Uterus (tissue), 4 donors: ENCODE data around the gene CTXN1. TPM values are rescaled to one million over a fixed set of nuclear protein-coding genes. Genes with fewer than 3 reads are reported as not detected.
A peak's percentile ranks its signal among the peaks of the same experiment; 100 is the strongest.

Source experiments
- DNase-seq, 2 donors: peaks; one replicate each; pipeline ENCODE4 v3.0.0-alpha.2; 2019 to 2020
- H3K27ac ChIP-seq, 2 donors: fragments of 200-600 bp; sonication (generic); 1 replicate in 1 of 2; 2 replicates in 1 of 2; pipeline ENCODE4 v1.5.1; 2016 to 2018
- H3K27me3 ChIP-seq, 2 donors: fragments of 200-600 bp; sonication (generic); one replicate each; pipeline ENCODE4 v1.5.1; 2018 to 2019; ENCODE audit warnings: control low read depth in 1 of 2
- H3K36me3 ChIP-seq, 2 donors: fragments of 200-600 bp; sonication (generic); one replicate each; pipeline ENCODE4 v1.5.1; 2019; ENCODE audit warnings: control low read depth in 1 of 2
- H3K4me1 ChIP-seq, 2 donors: fragments of 200-600 bp; sonication (generic); one replicate each; pipeline ENCODE4 v1.5.1; 2018 to 2019; ENCODE audit warnings: control low read depth in 1 of 2
- H3K4me3 ChIP-seq, 2 donors: fragments of 200-600 bp; sonication (generic); 1 replicate in 1 of 2; 2 replicates in 1 of 2; pipeline ENCODE4 v1.5.1; 2018 to 2019; ENCODE audit warnings: mild to moderate bottlenecking in 1 of 2
- H3K9me3 ChIP-seq, 2 donors: fragments of 200-600 bp; sonication (generic); one replicate each; pipeline ENCODE4 v1.5.1; 2019; ENCODE audit warnings: control low read depth in 1 of 2
- CTCF ChIP-seq, 4 experiments: fragments of 200-600 bp in 2 of 4; fragments of 450-650 bp in 2 of 4; sonication (generic) in 2 of 4; IDR thresholded peaks; one replicate each; pipeline ENCODE4 v1.5.1; 2016 to 2019; ENCODE audit warnings: antibody characterized with exemption in 4 of 4, mild to moderate bottlenecking in 2 of 4, moderate library complexity in 1 of 4
- POLR2A ChIP-seq, 2 donors: fragments of 450-650 bp; IDR thresholded peaks; one replicate each; pipeline ENCODE4 v1.6.1; 2016; ENCODE audit warnings: antibody characterized with exemption in 2 of 2, mild to moderate bottlenecking in 1 of 2, moderate library complexity in 1 of 2
- intact Hi-C: fragments of 100-400 bp; cut with DNase I; formaldehyde crosslinking; loops from one replicate; pipeline ENCODE4 v1.15.1; 2023; ENCODE audit warnings: low total_unique reads
- total RNA-seq, 4 donors: library from RNA; depleted of rRNA in 3 of 4; stranded (reverse); fragments of >200 nt in 3 of 4; gene quantifications; one replicate each; pipeline versions ENCODE4 v1.1.0 to v1.2.4, GENCODE V29; 2014 to 2023
- donor health status: DM: yes; HTN: yes; CAD: no.

CTXN1 gene
- total RNA-seq, 4 donors from 2014 or later = 7.2 to 47.1 (median 14.9) TPM; not detected in 1

GRCh38 chr19:7947939-7948338, 22.0 kb upstream of the CTXN1 start:
- Histone ChIP-seq H3K27me3 (no peaks in the 10 kb centered on the region), H3K9me3 (no peaks in the 10 kb centered on the region), H3K4me1 (no peaks in the 10 kb centered on the region), H3K36me3 (no peaks in the 10 kb centered on the region), H3K4me3 (no peak overlapping the region), H3K27ac (no peak overlapping the region)
- TF ChIP-seq CTCF (IDR thresholded peaks at IDR 0.05) = no peak
- TF ChIP-seq POLR2A (IDR thresholded peaks at IDR 0.05) = no peak
- intact Hi-C loops = no loop called here
- no peak for DNase-seq

GRCh38 chr19:7944177-7944761, 18.3 kb upstream of the CTXN1 start:
- peaks cover 9 to 10% of the 10 kb centered on the region in 2 donors for H3K4me1 ChIP-seq
- intact Hi-C loops = loop anchor here (5.0 kb wide), 1 partner anchor 58 kb away; no protein-coding TSS in a partner anchor

GRCh38 chr19:7943444-7944176, 17.7 kb upstream of the CTXN1 start, which contains the start of gene TIMM44:
Gene TIMM44 (minus strand): TSS chr19:7943666. CDS start chr19:7943651, 15 bp downstream.
- peak; percentile 99 for DNase-seq
- Histone ChIP-seq H3K27me3 (no peaks in the 10 kb centered on the region), H3K27ac (peak within 1 kb of the TSS; percentile 97 to 98), H3K36me3 (no peaks in the 10 kb centered on the region), H3K4me3 (peak within 1 kb of the TSS; percentile 64 to 98), H3K9me3 (no peaks in the 10 kb centered on the region), H3K4me1 (peaks cover 9 to 10% of the 10 kb centered on the region in 2 donors)
- TF ChIP-seq CTCF (IDR thresholded peaks at IDR 0.05) = peak in 1 of 4 experiments; percentile 8
- peak; percentile 51 to 65 for TF ChIP-seq POLR2A (IDR thresholded peaks at IDR 0.05)
- intact Hi-C loops = loop anchor here (5.0 kb wide), 1 partner anchor 59 kb away; no protein-coding TSS in a partner anchor

More at GRCh38 chr19:7944177-7944761, 18.3 kb upstream of the CTXN1 start:
- Histone ChIP-seq H3K27ac (peak overlapping the region; percentile 72 to 88), H3K36me3 (no peaks in the 10 kb centered on the region), H3K27me3 (no peaks in the 10 kb centered on the region), H3K4me3 (peak overlapping the region; percentile 55 to 98), H3K9me3 (no peaks in the 10 kb centered on the region)
- no peak for TF ChIP-seq POLR2A (IDR thresholded peaks at IDR 0.05)
- peak; percentile 75 to 88 (median 82) for TF ChIP-seq CTCF (IDR thresholded peaks at IDR 0.05)
- peak; percentile 82 to 90 for DNase-seq

- no peak for TF ChIP-seq POLR2A (IDR thresholded peaks at IDR 0.05)
- TF ChIP-seq CTCF (IDR thresholded peaks at IDR 0.05) = no peak
- H3K36me3 ChIP-seq = no peaks in the 10 kb centered on the region
- intact Hi-C loops = loop anchor here (5.0 kb wide), 1 partner anchor 59 kb away; no protein-coding TSS in a partner anchor
- H3K27ac ChIP-seq = peak overlapping the region; percentile 97 to 98
- peaks cover 9 to 10% of the 10 kb centered on the region in 2 donors for H3K4me1 ChIP-seq
- peak overlapping the region; percentile 64 to 98 for H3K4me3 ChIP-seq
- no peak for DNase-seq
- no peaks in the 10 kb centered on the region for H3K27me3 ChIP-seq
- no peaks in the 10 kb centered on the region for H3K9me3 ChIP-seq
Observed at GRCh38 chr19:7942981-7943443, 17.1 kb upstream of the CTXN1 start.
